Daoy (cell line): ENCODE measurements around the gene EPOP. TPM values are rescaled to one million over a fixed set of nuclear protein-coding genes. Genes with fewer than 3 reads are reported as not detected.

Experiments
- DNase-seq: peaks from one replicate; pipeline ENCODE4 v3.0.0-alpha.2; 2015; ENCODE audit warnings: low read depth
- total RNA-seq: library from RNA; depleted of rRNA; stranded (reverse); fragments of >200 nt; shearing (Covaris generic); gene quantifications from 2 replicates; pipeline ENCODE4 v1.2.3, GENCODE V29; 2014; rRNA removed

The EPOP gene
- 7.0 and 8.2 TPM in 2 replicates for total RNA-seq

- peak; percentile 91 for DNase-seq
Measured at GRCh38 chr17:38674749-38675615, at the start of gene EPOP. EPOP (minus strand) TSS chr17:38674957; CDS start chr17:38674495, 462 bp downstream.

- DNase-seq: no peak
Measured at GRCh38 chr17:38721802-38722201, 47.0 kb upstream of the EPOP start.

- no peak for DNase-seq
Measured at GRCh38 chr17:38720941-38721340, 46.2 kb upstream of the EPOP start.

GRCh38 chr17:38719943-38720641 lies 45.3 kb upstream of the EPOP start:
- no peak for DNase-seq

GRCh38 chr17:38719289-38719942 lies 44.7 kb upstream of the EPOP start:
- no peak for DNase-seq

GRCh38 chr17:38717139-38717745 lies 42.5 kb upstream of the EPOP start:
- no peak for DNase-seq

GRCh38 chr17:38716368-38717005 lies 41.7 kb upstream of the EPOP start:
- DNase-seq: no peak

- no peak for DNase-seq
Measured at GRCh38 chr17:38715216-38715943, 40.6 kb upstream of the EPOP start.

GRCh38 chr17:38713456-38714075 lies 38.8 kb upstream of the EPOP start:
- no peak for DNase-seq

- DNase-seq: no peak
Measured at GRCh38 chr17:38712593-38712992, 37.8 kb upstream of the EPOP start.

GRCh38 chr17:38711792-38712571 lies 37.2 kb upstream of the EPOP start:
- DNase-seq: no peak

- DNase-seq: no peak
Measured at GRCh38 chr17:38710985-38711384, 36.2 kb upstream of the EPOP start.

- DNase-seq: no peak
Measured at GRCh38 chr17:38710604-38710962, 35.8 kb upstream of the EPOP start.

GRCh38 chr17:38709864-38710603 lies 35.3 kb upstream of the EPOP start:
- no peak for DNase-seq

GRCh38 chr17:38709104-38709820 lies 34.5 kb upstream of the EPOP start:
- no peak for DNase-seq

GRCh38 chr17:38707678-38708351 lies 33.1 kb upstream of the EPOP start:
- no peak for DNase-seq

- no peak for DNase-seq
Measured at GRCh38 chr17:38706505-38707216, 31.9 kb upstream of the EPOP start.
